Activated gamma-delta T cell (primary cell): Measurements from ENCODE around the gene TMEM232.

Experiments used
- DNase-seq: peaks from one replicate; lab custom pipeline; 2025; lab: John Stamatoyannopoulos, UW

Gene TMEM232

GRCh38 chr5:110514030-110514429, 212.4 kb downstream of the TMEM232 start:
- DNase-seq = no peak

GRCh38 chr5:110512266-110512665, 214.2 kb downstream of the TMEM232 start:
- no peak for DNase-seq

DNA sequence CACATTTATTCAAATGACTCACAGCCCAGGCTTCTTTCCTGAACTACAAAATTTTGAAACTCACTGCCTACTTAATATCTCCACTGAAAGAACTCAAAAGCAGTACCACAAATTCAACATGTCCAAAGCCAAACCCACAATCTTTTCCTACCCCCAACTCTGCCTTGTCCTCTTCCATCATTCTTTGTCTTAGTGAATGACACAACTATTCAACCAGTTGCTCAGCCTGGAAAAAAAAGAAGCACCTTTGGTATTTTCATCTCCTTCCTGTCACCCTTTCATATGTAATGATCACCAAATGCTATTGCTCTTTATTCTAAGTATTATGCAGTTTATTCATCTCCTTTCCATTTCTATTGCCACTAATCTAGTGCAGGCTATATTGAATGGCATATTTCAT, 216.3 kb downstream of the TMEM232 start:
- no peak for DNase-seq

DNA sequence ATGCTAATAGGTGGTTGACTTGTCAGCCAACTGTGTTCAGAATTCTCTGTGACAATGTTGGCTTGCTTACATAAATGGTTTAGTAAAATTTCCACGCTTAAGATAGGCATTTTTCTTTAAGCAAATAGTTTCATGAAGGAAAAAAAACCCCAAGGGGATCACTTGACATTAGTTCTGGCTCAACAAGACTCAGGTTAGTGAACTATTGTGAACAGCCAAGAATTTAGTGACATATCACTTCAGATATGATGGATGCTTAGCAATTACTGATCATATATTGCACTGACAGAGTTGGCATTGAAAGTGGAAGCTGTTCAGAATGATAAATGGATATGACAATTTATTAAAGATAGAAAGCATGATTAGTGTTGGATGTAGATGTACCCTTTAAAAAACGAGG, 218.5 kb downstream of the TMEM232 start:
- DNase-seq = no peak

DNA sequence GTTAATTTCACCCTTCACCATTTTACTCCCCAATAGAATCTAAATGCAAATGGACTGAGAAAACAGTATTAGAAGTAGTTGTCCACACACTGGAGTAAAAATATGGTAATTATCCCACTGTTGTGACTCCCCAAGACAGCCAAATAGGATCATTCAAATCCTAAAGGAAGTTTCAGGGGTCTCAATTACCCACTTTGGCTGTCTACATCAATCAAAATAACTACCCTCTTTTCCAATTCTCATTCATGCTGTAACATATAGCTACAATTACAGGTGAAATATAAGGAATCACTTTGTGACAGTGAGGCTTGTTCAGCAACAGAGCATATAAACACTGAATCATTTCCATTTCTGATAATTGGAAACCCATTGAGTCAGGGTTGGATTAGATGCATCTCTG, 220.1 kb downstream of the TMEM232 start:
- DNase-seq = no peak

DNA sequence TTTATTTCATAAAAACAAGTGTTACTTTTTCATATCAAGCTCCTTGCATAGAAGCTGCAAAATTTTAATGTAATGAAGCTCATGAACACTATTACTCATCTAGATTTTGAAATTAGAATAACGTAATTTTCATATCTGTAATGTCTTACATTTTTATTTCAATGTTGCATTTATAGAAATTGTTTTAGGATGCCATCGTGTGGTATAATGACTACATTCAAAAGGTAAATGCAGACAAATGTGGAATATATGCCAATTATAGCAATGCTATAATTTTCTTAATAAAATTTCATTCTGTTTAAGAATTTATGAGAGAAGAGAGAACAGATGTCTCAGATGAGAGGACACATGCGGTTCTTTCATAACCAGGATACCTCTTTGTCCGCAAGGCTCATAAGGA, 230.2 kb downstream of the TMEM232 start:
- no peak for DNase-seq

- DNase-seq = no peak
These were observed 234.0 kb downstream of the TMEM232 start for GRCh38 chr5:110492446-110492845.

- no peak for DNase-seq
These were observed 247.6 kb downstream of the TMEM232 start for GRCh38 chr5:110478895-110479294.

- no peak for DNase-seq
These were observed 248.6 kb downstream of the TMEM232 start for GRCh38 chr5:110477911-110478310.

DNA sequence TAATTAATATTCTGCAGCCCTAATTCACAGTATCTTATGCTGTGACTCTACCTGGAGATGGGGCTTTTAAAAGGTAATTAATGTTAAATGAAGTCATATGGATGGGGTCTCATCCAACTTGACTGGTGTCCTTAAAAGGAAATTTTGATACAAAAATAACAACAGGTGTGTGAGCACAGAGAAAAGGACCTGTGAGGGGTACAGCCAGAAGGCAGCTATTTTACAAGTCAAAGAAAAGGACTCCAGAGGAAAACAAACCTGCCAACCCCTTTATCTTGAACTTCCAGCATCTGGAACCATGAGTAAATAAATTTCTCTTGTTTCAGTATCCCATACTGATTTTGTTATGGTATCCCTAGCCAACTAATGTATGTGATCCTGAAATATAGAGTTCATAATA, 250.3 kb downstream of the TMEM232 start:
- no peak for DNase-seq

- DNase-seq = no peak
These were observed 250.9 kb downstream of the TMEM232 start for GRCh38 chr5:110475529-110475928.

DNA sequence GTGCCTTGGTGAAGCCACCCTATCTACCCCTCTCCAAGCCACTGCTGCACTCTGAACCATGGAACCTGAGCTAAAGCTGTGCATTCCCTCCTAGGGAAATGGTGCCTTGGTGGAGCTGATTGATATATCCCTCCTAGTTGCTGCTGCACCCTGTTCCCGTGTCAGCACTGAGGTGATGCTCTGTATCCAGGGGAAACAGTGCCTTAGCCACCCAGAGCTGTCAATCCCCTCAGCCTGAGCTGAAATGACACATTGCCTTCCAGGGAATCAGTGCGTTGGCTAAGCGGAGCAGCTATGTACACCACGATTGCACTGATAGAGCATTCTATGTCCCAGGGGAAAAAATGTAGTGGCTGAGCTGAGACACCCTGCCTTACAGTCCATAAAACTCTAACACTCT, 257.0 kb downstream of the TMEM232 start:
- DNase-seq = no peak

DNA sequence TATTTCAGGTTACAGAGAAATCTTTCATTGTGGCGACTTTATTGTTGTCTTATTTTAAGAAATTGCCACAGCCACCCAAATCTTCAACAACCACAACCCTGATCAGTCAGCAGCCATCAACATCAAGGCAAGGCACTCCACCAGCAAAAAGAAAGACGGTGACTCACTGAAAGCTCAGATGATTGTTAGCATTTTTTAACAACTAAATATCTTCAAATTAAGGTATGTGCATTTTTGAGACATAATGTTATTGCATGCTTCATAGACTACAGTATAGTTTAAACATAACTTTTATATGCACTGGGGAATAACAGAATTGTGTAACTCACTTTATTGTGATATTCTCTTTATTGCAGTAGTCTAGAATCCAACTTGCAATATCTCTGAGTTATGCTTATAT, 263.4 kb downstream of the TMEM232 start:
- no peak for DNase-seq

GRCh38 chr5:110460837-110461236, 265.6 kb downstream of the TMEM232 start:
- DNase-seq = no peak

- no peak for DNase-seq
These were observed 268.2 kb downstream of the TMEM232 start for GRCh38 chr5:110458313-110458712.

- DNase-seq = no peak
These were observed 283.6 kb downstream of the TMEM232 start for GRCh38 chr5:110442856-110443255.

GRCh38 chr5:110441035-110441434, 285.4 kb downstream of the TMEM232 start:
- no peak for DNase-seq

GRCh38 chr5:110440058-110440457, 286.4 kb downstream of the TMEM232 start:
- no peak for DNase-seq

DNA sequence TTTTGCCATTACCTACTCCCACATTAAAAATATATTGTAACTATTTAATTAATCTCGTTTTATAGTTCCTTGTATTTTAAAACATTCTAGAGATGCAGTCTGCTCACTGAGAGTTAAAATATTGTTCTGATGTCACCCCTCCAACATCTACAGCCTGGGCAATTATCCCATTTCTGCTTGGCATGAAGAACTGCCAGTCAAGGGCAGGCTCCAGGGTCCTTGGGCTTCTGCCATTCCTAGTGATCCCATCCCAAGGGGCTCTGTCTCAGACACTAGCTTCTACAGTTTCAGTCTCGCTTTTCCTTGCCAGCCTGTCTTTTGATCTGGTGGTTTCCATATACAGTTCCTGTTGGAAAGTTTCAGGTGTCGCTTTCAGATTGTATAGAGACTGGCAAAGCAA, 287.2 kb downstream of the TMEM232 start:
- DNase-seq = no peak

DNA sequence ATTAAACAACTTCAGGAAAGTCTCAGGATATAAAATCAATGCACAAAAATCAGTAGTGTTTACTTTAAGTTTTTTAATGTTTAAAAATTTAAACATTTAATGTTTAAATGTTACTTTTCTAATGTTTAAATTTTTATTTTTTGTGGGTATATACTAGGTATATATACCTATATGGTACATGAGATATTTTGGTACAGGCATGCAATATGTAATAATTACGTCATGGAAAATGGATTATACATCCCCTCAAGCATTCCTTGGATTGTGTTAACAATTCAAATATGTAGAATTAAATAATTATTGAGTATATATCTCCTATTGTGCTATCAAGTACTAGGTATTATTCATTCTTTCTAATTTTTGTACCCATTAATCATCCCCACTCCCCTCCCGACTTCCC, 291.3 kb downstream of the TMEM232 start:
- DNase-seq = no peak

- no peak for DNase-seq
These were observed 294.9 kb downstream of the TMEM232 start for GRCh38 chr5:110431603-110432002.

GRCh38 chr5:110414360-110414759, 312.1 kb downstream of the TMEM232 start:
- no peak for DNase-seq

DNA sequence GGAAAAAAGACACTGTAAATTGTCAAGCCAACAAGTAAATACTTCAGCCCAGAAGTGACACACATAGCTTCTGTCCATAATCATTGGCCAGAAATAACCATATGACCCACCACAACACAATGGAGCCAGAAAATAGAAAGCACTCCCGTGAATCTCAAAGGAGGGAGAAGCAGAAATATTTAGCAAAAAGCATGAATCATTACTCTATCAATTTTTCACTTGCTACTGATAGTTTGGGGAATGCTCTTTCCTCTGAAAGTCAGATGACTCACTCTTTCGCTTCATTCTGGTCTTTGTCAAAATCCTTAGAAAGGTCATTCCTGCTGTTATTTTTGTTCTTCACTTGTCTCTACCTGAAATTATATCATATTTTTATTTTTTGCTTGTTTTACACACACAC, 312.6 kb downstream of the TMEM232 start:
- DNase-seq = no peak

- DNase-seq = no peak
These were observed 316.9 kb downstream of the TMEM232 start for GRCh38 chr5:110409571-110409970.

GRCh38 chr5:110402562-110402961, 323.9 kb downstream of the TMEM232 start:
- DNase-seq = no peak
